ENCODE data around the gene LMO1.

LMO1 gene

DNA sequence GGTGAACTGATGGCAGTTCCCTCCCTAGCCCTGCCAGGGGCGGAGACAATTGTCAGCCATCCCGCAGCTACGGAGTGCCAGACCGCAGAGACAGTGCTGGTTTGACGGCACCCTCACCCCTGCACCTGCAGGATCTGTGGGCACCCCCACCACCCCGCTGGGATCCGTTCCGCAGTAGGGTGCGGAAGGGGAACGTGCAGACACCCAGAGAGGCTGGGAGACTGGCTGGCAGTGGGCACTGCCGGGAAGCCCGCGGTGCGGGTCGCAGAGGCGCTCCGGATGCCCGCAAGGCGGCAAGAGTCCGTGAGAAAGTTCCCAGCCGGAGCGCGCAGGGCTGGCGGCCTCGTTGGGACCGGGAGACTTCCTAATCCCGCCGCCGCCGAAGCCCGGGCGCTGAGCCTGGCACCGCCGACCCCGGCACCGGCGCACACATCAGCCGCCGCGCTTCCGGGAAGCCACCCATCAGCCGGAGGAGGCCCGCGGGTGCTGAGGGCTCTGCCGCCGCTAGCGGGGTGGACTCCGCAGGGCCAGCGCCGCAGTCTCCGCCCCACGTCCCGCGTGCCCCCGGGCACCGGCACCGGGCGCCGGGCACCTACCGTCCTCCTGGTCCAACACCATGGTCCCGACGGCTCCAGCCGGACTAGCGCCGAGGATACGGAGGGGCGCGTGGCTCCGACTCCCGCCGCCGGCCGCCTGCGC lies 4.3 kb upstream of the LMO1 start:
- H3K9ac ChIP-seq (ENCODE audit: low read length) = no peak overlapping the region
- no peak overlapping the region for H3K27ac ChIP-seq (ENCODE audit: low read depth, low read length)
- no peaks in the 10 kb centered on the region for H3K79me2 ChIP-seq (ENCODE audit: insufficient read depth, low read length)
- no peaks in the 10 kb centered on the region for H3K9me3 ChIP-seq (ENCODE audit: insufficient read depth, low read length)
- no peak overlapping the region for H3K4me2 ChIP-seq (ENCODE audit: low read depth, low read length, poor library complexity, severe bottlenecking)
- H3K36me3 ChIP-seq (ENCODE audit: low read length) = no peaks in the 10 kb centered on the region
- no peak overlapping the region for H3K4me3 ChIP-seq (ENCODE audit: insufficient read depth, low read length, poor library complexity, severe bottlenecking)
- no peaks in the 10 kb centered on the region for H3K27me3 ChIP-seq (ENCODE audit: low read length)
- H3F3A ChIP-seq (ENCODE audit: insufficient read depth) = no peaks in the 10 kb centered on the region
- no peaks in the 10 kb centered on the region for H3K9me2 ChIP-seq (replicated peaks; ENCODE audit: insufficient read depth, low read length)
- no peaks in the 10 kb centered on the region for H4K20me1 ChIP-seq (ENCODE audit: low read depth, low read length)
- TF ChIP-seq, protein P1, sequence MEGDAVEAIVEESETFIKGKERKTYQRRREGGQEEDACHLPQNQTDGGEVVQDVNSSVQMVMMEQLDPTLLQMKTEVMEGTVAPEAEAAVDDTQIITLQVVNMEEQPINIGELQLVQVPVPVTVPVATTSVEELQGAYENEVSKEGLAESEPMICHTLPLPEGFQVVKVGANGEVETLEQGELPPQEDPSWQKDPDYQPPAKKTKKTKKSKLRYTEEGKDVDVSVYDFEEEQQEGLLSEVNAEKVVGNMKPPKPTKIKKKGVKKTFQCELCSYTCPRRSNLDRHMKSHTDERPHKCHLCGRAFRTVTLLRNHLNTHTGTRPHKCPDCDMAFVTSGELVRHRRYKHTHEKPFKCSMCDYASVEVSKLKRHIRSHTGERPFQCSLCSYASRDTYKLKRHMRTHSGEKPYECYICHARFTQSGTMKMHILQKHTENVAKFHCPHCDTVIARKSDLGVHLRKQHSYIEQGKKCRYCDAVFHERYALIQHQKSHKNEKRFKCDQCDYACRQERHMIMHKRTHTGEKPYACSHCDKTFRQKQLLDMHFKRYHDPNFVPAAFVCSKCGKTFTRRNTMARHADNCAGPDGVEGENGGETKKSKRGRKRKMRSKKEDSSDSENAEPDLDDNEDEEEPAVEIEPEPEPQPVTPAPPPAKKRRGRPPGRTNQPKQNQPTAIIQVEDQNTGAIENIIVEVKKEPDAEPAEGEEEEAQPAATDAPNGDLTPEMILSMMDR (IDR thresholded peaks at IDR 0.05; ENCODE audit: insufficient read depth, low read length, poor library complexity, severe bottlenecking) = no peak
- no peak for TF ChIP-seq EZH2phosphoT487 (conservative IDR thresholded peaks at IDR 0.05; ENCODE audit: low read length)
- no peak overlapping the region for H2AFZ ChIP-seq (ENCODE audit: low read depth, low read length, severe bottlenecking)

DNA sequence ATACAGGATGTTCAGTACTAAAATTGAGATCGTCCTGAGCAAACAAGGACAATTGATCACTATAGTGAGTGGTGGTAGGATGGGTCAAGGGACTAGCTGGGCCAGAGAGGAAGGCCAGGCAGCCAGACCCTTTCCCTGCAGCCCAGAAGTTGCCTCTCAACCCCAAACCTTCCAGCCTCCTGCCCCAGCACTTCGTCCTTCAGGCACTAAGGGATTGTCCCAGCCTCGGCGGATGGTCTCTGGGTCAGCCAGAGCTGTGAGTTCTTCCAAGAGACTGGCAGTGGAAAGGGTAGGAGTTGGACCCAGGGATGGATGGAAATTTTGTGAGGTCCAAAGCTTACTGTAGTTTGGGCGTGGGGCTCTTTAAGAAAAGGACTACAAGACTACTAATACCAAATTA lies 3.6 kb upstream of the LMO1 start:
- H3K79me2 ChIP-seq (ENCODE audit: insufficient read depth, low read length) = no peaks in the 10 kb centered on the region
- no peak overlapping the region for H3K27ac ChIP-seq (ENCODE audit: low read depth, low read length)
- no peaks in the 10 kb centered on the region for H4K20me1 ChIP-seq (ENCODE audit: low read depth, low read length)
- H2AFZ ChIP-seq (ENCODE audit: low read depth, low read length, severe bottlenecking) = no peak overlapping the region
- no peak overlapping the region for H3K9ac ChIP-seq (ENCODE audit: low read length)
- H3K9me2 ChIP-seq (replicated peaks; ENCODE audit: insufficient read depth, low read length) = no peaks in the 10 kb centered on the region
- H3F3A ChIP-seq (ENCODE audit: insufficient read depth) = no peaks in the 10 kb centered on the region
- H3K27me3 ChIP-seq (ENCODE audit: low read length) = no peaks in the 10 kb centered on the region
- no peaks in the 10 kb centered on the region for H3K36me3 ChIP-seq (ENCODE audit: low read length)
- no peak overlapping the region for H3K4me2 ChIP-seq (ENCODE audit: low read depth, low read length, poor library complexity, severe bottlenecking)
- H3K4me3 ChIP-seq (ENCODE audit: insufficient read depth, low read length, poor library complexity, severe bottlenecking) = no peak overlapping the region
- TF ChIP-seq, protein P1 (IDR thresholded peaks at IDR 0.05; ENCODE audit: insufficient read depth, low read length, poor library complexity, severe bottlenecking) = no peak
- TF ChIP-seq EZH2phosphoT487 (conservative IDR thresholded peaks at IDR 0.05; ENCODE audit: low read length) = no peak
- H3K9me3 ChIP-seq (ENCODE audit: insufficient read depth, low read length) = no peaks in the 10 kb centered on the region

DNA sequence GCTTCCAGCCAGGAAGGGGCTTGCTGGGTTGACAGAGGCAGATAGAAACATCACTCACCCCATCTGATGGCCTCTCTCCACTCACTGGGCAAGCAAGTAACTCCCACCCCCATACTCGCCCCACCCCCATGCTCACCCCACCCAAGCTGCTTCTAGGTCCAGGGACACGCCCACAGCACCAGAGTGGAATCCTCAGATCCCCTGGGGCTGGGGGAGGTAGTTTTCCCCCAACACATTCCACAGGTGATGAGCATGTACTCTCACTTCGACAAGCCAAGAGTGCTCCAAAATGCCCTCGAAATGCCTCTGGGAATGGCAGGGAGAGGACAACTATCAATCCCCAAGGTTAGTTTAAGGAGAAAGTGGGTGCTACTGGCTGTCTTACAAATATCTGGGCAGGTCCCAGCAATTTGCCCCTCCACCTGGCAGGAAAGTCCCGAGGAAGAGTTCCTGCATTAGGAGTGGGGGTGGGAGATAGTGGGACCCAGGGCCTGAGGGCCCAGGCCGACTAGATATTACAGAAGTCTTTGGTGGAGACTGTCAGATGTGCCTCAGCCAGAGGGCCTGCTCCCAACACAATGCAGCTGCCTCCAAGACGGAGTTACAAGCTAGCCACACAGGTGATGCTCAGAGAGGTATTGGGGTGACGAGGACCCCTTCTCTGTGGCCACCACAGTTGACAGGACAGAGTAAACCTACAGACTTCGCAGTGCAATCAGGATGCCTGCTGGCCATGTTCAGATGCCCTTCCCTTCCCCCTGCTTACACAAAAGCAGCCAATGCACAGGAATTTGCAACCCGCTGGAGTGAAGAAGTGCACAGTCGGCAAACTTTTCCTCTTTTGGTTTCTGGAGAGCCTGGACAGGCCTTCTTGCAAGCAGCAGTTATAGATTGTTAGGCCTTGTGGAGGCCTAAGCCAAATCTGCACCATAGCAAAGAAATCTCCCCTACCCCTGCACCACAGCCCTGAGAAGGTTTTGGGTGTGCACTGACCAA lies 2.9 kb upstream of the LMO1 start:
- Histone ChIP-seq H3K36me3 (ENCODE audit: low read length) (no peaks in the 10 kb centered on the region), H3K79me2 (ENCODE audit: insufficient read depth, low read length) (no peaks in the 10 kb centered on the region), H4K20me1 (ENCODE audit: low read depth, low read length) (no peaks in the 10 kb centered on the region), H3F3A (ENCODE audit: insufficient read depth) (no peaks in the 10 kb centered on the region), H3K4me2 (ENCODE audit: low read depth, low read length, poor library complexity, severe bottlenecking) (no peak overlapping the region), H3K27ac (ENCODE audit: low read depth, low read length) (no peak overlapping the region), H3K9ac (ENCODE audit: low read length) (no peak overlapping the region), H3K9me3 (ENCODE audit: insufficient read depth, low read length) (no peaks in the 10 kb centered on the region), H3K9me2 (replicated peaks; ENCODE audit: insufficient read depth, low read length) (no peaks in the 10 kb centered on the region), H2AFZ (ENCODE audit: low read depth, low read length, severe bottlenecking) (no peak overlapping the region), H3K27me3 (ENCODE audit: low read length) (no peaks in the 10 kb centered on the region), H3K4me3 (ENCODE audit: insufficient read depth, low read length, poor library complexity, severe bottlenecking) (no peak overlapping the region)
- TF ChIP-seq EZH2phosphoT487 (conservative IDR thresholded peaks at IDR 0.05; ENCODE audit: low read length) = no peak
- TF ChIP-seq, protein P1 (IDR thresholded peaks at IDR 0.05; ENCODE audit: insufficient read depth, low read length, poor library complexity, severe bottlenecking) = no peak
